Suprapubic skin (tissue), 4 donors: ENCODE data around the gene PRKAG2. TPM values are rescaled to one million over a fixed set of nuclear protein-coding genes. Genes with fewer than 3 reads are reported as not detected.

ENCODE experiments used
- DNase-seq, 2 donors: peaks; one replicate each; pipeline ENCODE4 v3.0.0-alpha.2; 2019; ENCODE audit warnings: low spot score in 2 of 2
- H3K27ac ChIP-seq: fragments of 200-600 bp; sonication (generic); one replicate; pipeline ENCODE4 v1.5.1; 2019
- H3K27me3 ChIP-seq: fragments of 200-600 bp; sonication (generic); one replicate; pipeline ENCODE4 v1.5.1; 2019
- H3K36me3 ChIP-seq: fragments of 200-600 bp; sonication (generic); one replicate; pipeline ENCODE4 v1.5.1; 2019
- H3K4me1 ChIP-seq: fragments of 200-600 bp; sonication (generic); one replicate; pipeline ENCODE4 v1.5.1; 2019
- H3K4me3 ChIP-seq: fragments of 200-600 bp; sonication (generic); one replicate; pipeline ENCODE4 v1.5.1; 2019; ENCODE audit warnings: mild to moderate bottlenecking
- H3K9me3 ChIP-seq: fragments of 200-600 bp; sonication (generic); one replicate; pipeline ENCODE4 v1.5.1; 2019
- EP300 ChIP-seq: sonication (generic); formaldehyde crosslinking; IDR thresholded peaks from one replicate; pipeline ENCODE4 v1.6.1; 2017; ENCODE audit warnings: antibody characterized with exemption
- POLR2A ChIP-seq, 2 donors: fragments of 450-650 bp; IDR thresholded peaks; one replicate each; pipeline ENCODE4 v1.6.1; 2017; ENCODE audit warnings: antibody characterized with exemption in 2 of 2, mild to moderate bottlenecking in 2 of 2, moderate library complexity in 2 of 2
- POLR2AphosphoS5 ChIP-seq, 3 donors: sonication (generic); formaldehyde crosslinking; IDR thresholded peaks; one replicate each; pipeline ENCODE4 v1.6.1; 2017; ENCODE audit warnings: antibody characterized with exemption in 3 of 3
- WGBS: methylation state at CpG from one replicate; pipeline ENCODE4 v1.1.5; 2018; 5-methylcytosine and 5-hydroxymethylcytosine counted together
- total RNA-seq, 4 donors: library from RNA; depleted of rRNA; stranded (reverse); fragments of >200 nt; gene quantifications; one replicate each; pipeline ENCODE4 v1.1.0, GENCODE V29; 2016
- TF ChIP-seq, protein P1 (sequence below), 2 donors: fragments of 200-600 bp in 1 of 2; fragments of 450-650 bp in 1 of 2; sonication (generic) in 1 of 2; IDR thresholded peaks; one replicate each; pipeline ENCODE4 v1.5.1; 2016 to 2019; ENCODE audit warnings: antibody characterized with exemption in 2 of 2, mild to moderate bottlenecking in 1 of 2, moderate library complexity in 1 of 2

PRKAG2 gene
- total RNA-seq, 4 donors from 2014 or later = 16.5 to 40.0 (median 17.3) TPM

GRCh38 chr7:151710646-151711434 is 166.1 kb downstream of the PRKAG2 start:
- 93% methylated on average over 4 of the region's 4 CpGs for WGBS
- no peak for TF ChIP-seq EP300
- no peak for TF ChIP-seq POLR2AphosphoS5 (IDR thresholded peaks at IDR 0.05)
- TF ChIP-seq POLR2A (IDR thresholded peaks at IDR 0.05) = no peak
- TF ChIP-seq, protein P1, sequence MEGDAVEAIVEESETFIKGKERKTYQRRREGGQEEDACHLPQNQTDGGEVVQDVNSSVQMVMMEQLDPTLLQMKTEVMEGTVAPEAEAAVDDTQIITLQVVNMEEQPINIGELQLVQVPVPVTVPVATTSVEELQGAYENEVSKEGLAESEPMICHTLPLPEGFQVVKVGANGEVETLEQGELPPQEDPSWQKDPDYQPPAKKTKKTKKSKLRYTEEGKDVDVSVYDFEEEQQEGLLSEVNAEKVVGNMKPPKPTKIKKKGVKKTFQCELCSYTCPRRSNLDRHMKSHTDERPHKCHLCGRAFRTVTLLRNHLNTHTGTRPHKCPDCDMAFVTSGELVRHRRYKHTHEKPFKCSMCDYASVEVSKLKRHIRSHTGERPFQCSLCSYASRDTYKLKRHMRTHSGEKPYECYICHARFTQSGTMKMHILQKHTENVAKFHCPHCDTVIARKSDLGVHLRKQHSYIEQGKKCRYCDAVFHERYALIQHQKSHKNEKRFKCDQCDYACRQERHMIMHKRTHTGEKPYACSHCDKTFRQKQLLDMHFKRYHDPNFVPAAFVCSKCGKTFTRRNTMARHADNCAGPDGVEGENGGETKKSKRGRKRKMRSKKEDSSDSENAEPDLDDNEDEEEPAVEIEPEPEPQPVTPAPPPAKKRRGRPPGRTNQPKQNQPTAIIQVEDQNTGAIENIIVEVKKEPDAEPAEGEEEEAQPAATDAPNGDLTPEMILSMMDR (IDR thresholded peaks at IDR 0.05) = no peak
- Histone ChIP-seq H3K27me3 (no peaks in the 10 kb centered on the region), H3K27ac (no peak overlapping the region), H3K36me3 (no peaks in the 10 kb centered on the region), H3K4me3 (no peak overlapping the region), H3K9me3 (no peaks in the 10 kb centered on the region), H3K4me1 (peaks cover 10% of the 10 kb centered on the region)
- DNase-seq = no peak

DNA sequence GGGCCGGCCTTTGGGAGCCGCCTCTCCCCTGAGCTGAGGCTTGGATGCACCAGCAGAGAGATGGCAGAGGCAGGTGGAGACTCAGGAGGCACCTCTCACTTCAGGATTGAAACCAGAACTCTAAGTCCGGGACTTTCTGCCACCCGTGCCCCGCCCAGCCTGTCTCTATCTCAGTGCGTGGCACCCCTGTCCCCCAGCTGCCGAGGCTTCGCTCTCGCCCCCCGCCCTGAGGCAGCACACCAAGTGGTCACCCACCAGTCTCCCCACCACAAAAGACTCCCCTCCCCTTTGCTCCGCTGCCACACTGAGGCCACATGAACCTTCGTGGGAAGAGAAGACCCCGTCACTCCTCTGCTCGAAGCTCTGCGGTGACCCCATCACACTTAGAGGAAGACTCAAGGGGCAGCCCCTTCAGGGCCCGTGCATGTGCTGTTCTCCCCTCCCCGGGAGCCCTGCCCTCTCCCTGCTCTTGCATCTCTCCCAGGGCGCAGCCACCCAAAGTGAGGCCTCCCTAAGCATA is 166.7 kb downstream of the PRKAG2 start:
- no peaks in the 10 kb centered on the region for H3K36me3 ChIP-seq
- TF ChIP-seq POLR2A (IDR thresholded peaks at IDR 0.05) (no peak), POLR2AphosphoS5 (IDR thresholded peaks at IDR 0.05) (no peak), EP300 (no peak)
- TF ChIP-seq, protein P1 (IDR thresholded peaks at IDR 0.05) = no peak
- WGBS = 95% methylated on average over 11 of the region's 18 CpGs
- H3K27me3 ChIP-seq = no peaks in the 10 kb centered on the region
- no peaks in the 10 kb centered on the region for H3K9me3 ChIP-seq
- no peak overlapping the region for H3K4me3 ChIP-seq
- H3K27ac ChIP-seq = no peak overlapping the region
- no peak for DNase-seq
- H3K4me1 ChIP-seq = peaks cover 16% of the 10 kb centered on the region

DNA sequence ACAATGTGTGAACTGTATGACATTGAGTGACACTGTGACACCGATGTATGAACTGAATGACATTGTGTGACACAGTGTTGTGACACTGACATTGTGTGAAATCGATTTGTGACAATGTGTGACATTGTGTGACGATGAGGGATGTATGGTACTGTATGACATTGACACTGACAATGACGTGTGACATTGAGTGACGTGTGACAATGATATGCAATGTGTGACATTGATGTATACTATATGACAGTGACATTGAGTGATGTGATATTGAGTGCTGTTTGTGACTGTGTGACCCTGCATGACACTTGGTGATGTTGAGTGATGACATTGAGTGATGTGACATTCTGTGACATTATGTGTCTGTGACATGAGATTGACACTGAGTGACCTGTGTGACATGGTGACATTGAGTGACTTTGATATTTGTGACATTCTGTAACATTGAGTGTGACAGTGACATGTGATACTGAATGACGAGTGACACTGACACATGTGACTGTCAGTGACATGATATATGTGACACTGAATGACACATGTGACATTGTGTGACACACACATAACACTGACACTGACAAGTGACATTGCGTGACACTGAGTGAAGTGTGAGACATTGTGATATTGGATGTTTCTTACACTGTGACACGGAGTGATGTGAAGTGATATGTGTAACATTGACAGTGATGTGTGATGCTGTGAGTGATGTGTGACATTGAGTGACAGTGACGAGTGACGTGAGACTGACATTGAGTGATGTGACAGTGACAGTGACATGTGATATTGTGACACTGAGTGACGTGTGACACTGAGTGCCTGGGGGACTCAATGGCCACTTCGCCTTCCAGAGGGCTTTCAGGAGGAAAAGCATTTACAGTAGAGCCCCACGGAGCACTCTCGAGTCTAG is 167.5 kb downstream of the PRKAG2 start:
- H3K27ac ChIP-seq = no peak overlapping the region
- TF ChIP-seq EP300 (no peak), POLR2AphosphoS5 (IDR thresholded peaks at IDR 0.05) (no peak), POLR2A (IDR thresholded peaks at IDR 0.05) (no peak)
- TF ChIP-seq, protein P1 (IDR thresholded peaks at IDR 0.05) = no peak
- H3K9me3 ChIP-seq = no peaks in the 10 kb centered on the region
- H3K36me3 ChIP-seq = no peaks in the 10 kb centered on the region
- WGBS = 95% methylated on average over 13 of the region's 14 CpGs
- no peak for DNase-seq
- H3K27me3 ChIP-seq = no peaks in the 10 kb centered on the region
- H3K4me1 ChIP-seq = peaks cover 16% of the 10 kb centered on the region
- H3K4me3 ChIP-seq = no peak overlapping the region

- Histone ChIP-seq H3K4me3 (no peak overlapping the region), H3K27ac (no peak overlapping the region), H3K27me3 (no peaks in the 10 kb centered on the region), H3K36me3 (no peaks in the 10 kb centered on the region), H3K9me3 (no peaks in the 10 kb centered on the region), H3K4me1 (peaks cover 16% of the 10 kb centered on the region)
- DNase-seq = no peak
- TF ChIP-seq POLR2A (IDR thresholded peaks at IDR 0.05) = no peak
- no peak for TF ChIP-seq POLR2AphosphoS5 (IDR thresholded peaks at IDR 0.05)
- no peak for TF ChIP-seq EP300
- TF ChIP-seq, protein P1 (IDR thresholded peaks at IDR 0.05) = no peak
- WGBS = 92% methylated on average over 5 of the region's 8 CpGs
Observed at GRCh38 chr7:151708610-151709009, 168.3 kb downstream of the PRKAG2 start.

GRCh38 chr7:151707757-151708156 is 169.2 kb downstream of the PRKAG2 start:
- DNase-seq = no peak
- TF ChIP-seq EP300 (no peak), POLR2AphosphoS5 (IDR thresholded peaks at IDR 0.05) (no peak), POLR2A (IDR thresholded peaks at IDR 0.05) (no peak)
- TF ChIP-seq, protein P1 (IDR thresholded peaks at IDR 0.05) = no peak

More at GRCh38 chr7:151707757-151708156, 169.2 kb downstream of the PRKAG2 start:
- Histone ChIP-seq H3K4me3 (no peak overlapping the region), H3K4me1 (peaks cover 16% of the 10 kb centered on the region), H3K9me3 (no peaks in the 10 kb centered on the region), H3K27ac (no peak overlapping the region), H3K27me3 (no peaks in the 10 kb centered on the region), H3K36me3 (no peaks in the 10 kb centered on the region)
- WGBS = 97% methylated on average over 13 of the region's 14 CpGs
